Bronchial epithelial cell (primary cell): ENCODE results near the gene ZBTB37. TPM values are rescaled to one million over a fixed set of nuclear protein-coding genes. Genes with fewer than 3 reads are reported as not detected.
"Not testable (repeated sequence)": the region's sequence is repeated elsewhere in the genome, so short reads cannot be mapped to it uniquely, and the experiment has no call there.

Experiments
- DNase-seq: peaks from one replicate; pipeline ENCODE4 v3.0.0-alpha.2; 2010; ENCODE audit warnings: low read depth
- FAIRE-seq: peaks from 2 replicates; lab custom pipeline; 2011; peaks lifted over from hg19 to GRCh38; lab: Jason Lieb, UNC
- H3K27me3 ChIP-seq: 2 replicates; pipeline ENCODE4 v1.5.1; 2011; ENCODE audit warnings: low read length; ENCODE audit not compliant: control insufficient read depth, insufficient read depth
- H3K36me3 ChIP-seq: 2 replicates; pipeline ENCODE4 v1.5.1; 2011; ENCODE audit warnings: low read length; ENCODE audit not compliant: control insufficient read depth, insufficient read depth
- H3K4me3 ChIP-seq: 2 replicates; pipeline ENCODE4 v1.5.1; 2011; ENCODE audit warnings: mild to moderate bottlenecking, low read depth, low read length, control low read depth
- total RNA-seq: library from RNA; depleted of rRNA; stranded (reverse); fragments of >200 nt; gene quantifications from 2 replicates; pipeline ENCODE4 v1.2.1, GENCODE V29; 2014
- TF ChIP-seq, protein P1 (sequence below): IDR thresholded peaks from 2 replicates; pipeline ENCODE4 v1.5.1; 2011; ENCODE audit warnings: mild to moderate bottlenecking, moderate library complexity, low read length, control low read depth, inconsistent platforms; ENCODE audit not compliant: insufficient read depth, severe bottlenecking

The ZBTB37 gene
- total RNA-seq, 1 donor from 2014 or later = 2.9 TPM

DNA sequence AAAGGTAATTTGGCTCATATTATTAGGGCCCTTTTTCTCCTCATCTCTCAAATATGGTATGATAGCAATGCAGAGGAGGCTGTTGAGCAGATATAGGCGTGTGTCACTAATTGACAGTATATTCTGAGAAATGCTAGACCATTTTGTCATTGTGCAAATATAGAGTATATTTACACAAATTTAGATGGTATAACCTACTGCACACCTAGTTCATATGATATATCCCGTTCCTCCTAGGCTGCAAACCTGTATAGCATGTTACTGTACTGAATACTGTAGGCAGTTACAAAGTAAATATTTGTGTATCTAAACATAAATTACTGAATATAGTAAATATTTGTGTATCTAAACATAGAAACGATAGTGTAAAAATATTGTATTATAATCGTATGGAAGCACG lies 8.6 kb downstream of the ZBTB37 start:
- FAIRE-seq = no peak
- H3K36me3 ChIP-seq = no peaks in the 10 kb centered on the region
- H3K27me3 ChIP-seq = no peaks in the 10 kb centered on the region
- DNase-seq = no peak
- TF ChIP-seq, protein P1, sequence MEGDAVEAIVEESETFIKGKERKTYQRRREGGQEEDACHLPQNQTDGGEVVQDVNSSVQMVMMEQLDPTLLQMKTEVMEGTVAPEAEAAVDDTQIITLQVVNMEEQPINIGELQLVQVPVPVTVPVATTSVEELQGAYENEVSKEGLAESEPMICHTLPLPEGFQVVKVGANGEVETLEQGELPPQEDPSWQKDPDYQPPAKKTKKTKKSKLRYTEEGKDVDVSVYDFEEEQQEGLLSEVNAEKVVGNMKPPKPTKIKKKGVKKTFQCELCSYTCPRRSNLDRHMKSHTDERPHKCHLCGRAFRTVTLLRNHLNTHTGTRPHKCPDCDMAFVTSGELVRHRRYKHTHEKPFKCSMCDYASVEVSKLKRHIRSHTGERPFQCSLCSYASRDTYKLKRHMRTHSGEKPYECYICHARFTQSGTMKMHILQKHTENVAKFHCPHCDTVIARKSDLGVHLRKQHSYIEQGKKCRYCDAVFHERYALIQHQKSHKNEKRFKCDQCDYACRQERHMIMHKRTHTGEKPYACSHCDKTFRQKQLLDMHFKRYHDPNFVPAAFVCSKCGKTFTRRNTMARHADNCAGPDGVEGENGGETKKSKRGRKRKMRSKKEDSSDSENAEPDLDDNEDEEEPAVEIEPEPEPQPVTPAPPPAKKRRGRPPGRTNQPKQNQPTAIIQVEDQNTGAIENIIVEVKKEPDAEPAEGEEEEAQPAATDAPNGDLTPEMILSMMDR = no peak
- H3K4me3 ChIP-seq = no peak overlapping the region

DNA sequence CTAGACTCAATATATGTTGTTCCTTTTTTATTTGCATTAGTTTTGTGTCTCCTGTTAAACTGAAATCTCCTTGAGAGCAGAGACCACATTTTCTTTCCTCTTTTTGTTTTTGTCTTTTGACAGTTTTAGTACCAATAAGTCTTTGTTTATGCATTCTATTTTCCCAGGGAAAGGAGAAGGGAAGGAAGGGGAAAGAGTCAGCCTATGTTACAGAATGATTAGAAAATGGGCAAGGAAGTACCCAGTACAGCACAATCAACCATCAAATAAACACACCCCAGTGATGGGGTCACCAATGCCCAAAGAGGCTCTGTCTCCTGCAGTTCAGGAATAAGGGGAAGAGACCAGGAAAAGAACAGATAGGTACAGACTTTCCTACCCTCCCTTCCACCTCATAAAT lies 10.1 kb downstream of the ZBTB37 start:
- Histone ChIP-seq H3K27me3 (no peaks in the 10 kb centered on the region), H3K36me3 (no peaks in the 10 kb centered on the region), H3K4me3 (no peak overlapping the region)
- TF ChIP-seq, protein P1 = no peak
- no peak for FAIRE-seq
- no peak for DNase-seq

DNA sequence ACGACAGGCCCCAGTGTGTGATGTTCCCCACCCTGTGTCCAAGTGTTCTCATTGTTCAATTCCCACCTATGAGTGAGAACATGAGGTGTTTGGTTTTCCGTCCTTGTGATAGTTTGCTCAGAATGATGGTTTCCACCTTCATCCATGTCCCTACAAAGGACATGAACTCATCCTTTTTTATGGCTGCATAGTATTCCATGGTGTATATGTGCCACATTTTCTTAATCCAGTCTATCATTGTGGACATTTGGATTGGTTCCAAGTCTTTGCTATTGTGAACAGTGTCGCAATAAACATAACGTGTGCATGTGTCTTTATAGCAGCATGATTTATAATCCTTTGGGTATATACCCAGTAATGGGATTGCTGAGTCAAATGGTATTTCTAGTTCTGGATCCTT lies 12.9 kb downstream of the ZBTB37 start:
- not testable (repeated sequence) for FAIRE-seq, DNase-seq, H3K4me3 ChIP-seq, H3K27me3 ChIP-seq, H3K36me3 ChIP-seq

DNA sequence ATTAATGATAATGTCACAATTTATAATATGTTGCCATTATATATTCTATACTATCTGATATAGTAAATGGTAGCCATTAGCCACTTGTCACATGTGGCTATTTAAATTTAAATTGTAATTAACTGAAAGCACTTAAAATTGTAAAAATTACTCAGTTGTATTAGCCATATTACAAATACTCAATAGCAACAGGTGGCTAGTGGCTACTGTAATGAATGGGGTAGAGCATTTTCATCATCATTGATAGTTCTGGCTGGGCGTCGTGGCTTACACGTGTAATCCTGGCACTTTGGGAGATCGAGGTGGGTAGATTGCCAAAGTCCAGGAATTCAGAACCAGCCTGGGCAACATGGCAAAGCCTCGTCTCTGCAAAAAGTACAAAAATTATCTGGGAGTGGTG lies 16.5 kb downstream of the ZBTB37 start:
- FAIRE-seq (no peak), DNase-seq (no peak)
- Histone ChIP-seq H3K27me3 (no peaks in the 10 kb centered on the region), H3K4me3 (no peak overlapping the region), H3K36me3 (no peaks in the 10 kb centered on the region)
- TF ChIP-seq, protein P1 = no peak

DNA sequence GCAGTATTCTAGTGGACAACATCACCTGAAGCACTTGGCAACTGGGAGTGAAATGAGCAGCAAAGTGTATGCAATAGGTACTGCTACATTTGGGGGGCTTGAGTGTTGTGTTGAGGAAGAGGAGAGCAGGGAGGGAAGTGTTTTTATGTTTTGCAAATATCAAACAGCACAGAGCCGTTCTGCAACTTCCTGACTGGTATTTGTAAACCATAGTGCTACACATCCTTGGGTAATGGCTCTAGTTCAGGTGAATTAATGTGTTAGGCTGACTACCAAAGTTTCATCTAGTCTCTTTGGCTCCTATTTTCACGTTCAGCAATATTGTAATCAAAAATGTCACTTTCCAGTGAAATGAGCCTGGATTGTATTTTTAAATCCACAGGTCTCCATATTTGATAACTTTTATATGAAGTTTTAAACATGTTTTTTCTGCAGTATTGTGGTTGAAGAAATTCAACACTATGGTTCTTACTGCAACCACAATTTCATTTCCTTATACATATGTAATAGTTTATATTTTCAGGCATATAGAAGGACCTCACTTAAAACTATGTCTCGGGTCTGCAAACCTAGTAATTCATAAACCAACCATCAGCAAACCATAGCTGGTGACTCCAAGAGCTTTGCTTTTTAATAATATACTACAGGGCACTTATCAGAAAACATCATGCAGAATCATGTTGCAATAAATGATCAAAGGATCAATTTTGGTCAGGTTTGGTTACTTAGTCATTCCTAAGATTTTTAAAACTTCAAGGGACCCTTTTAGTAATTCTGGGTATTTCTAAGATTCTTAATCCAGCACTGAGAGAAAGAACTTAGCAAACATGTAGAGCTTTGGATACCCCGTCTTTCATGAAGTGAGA lies 18.8 kb downstream of the ZBTB37 start:
- FAIRE-seq = no peak

DNA sequence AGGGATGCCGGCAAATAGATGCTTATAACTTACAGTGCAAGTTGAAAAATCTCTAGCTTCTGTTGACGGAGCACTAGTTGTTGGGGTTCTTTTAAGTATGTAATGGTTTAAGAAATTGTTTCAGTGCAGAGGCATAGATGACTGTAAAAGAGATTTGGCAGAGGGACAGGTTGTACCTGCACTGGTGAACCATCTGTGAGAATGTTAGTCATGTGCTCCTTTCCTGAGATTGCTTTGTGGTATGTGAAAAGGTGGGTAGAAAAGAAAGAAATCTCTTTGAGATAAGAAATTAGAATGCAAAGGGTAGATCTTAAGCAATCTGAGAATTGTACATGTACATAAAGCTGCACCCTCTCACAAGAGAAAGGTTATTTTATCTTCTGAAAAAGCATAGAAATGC lies 19.4 kb downstream of the ZBTB37 start:
- no peaks in the 10 kb centered on the region for H3K36me3 ChIP-seq
- H3K27me3 ChIP-seq = no peaks in the 10 kb centered on the region
- TF ChIP-seq, protein P1 = no peak
- no peak overlapping the region for H3K4me3 ChIP-seq
- FAIRE-seq (no peak), DNase-seq (no peak)

More for the DNA sequence above, 18.8 kb downstream of the ZBTB37 start:
- TF ChIP-seq, protein P1 = no peak
- Histone ChIP-seq H3K36me3 (no peaks in the 10 kb centered on the region), H3K27me3 (no peaks in the 10 kb centered on the region), H3K4me3 (no peak overlapping the region)
- DNase-seq = no peak
